GM12878 (cell line): ENCODE data around the gene WASF2.

Experiments
- CBX3 ChIP-seq: fragments of 200-600 bp; sonication (generic); IDR thresholded peaks from 2 replicates; pipeline ENCODE4 v1.6.1; 2016; ENCODE audit warnings: low read depth, borderline replicate concordance
- CTCF ChIP-seq, 3 experiments: IDR thresholded peaks in 2 of 3; conservative IDR thresholded peaks in 1 of 3; 2 replicates each; pipeline ENCODE4 v1.5.1; 2011; ENCODE audit warnings: low read depth in 3 of 3, low read length in 3 of 3, mild to moderate bottlenecking in 3 of 3, control low read depth in 2 of 3, moderate library complexity in 2 of 3, inconsistent platforms in 1 of 3, mixed read lengths in 1 of 3; ENCODE audit not compliant: control insufficient read depth in 2 of 3, insufficient read depth in 1 of 3; ENCODE audit errors: extremely low read depth in 1 of 3

GRCh38 chr1:27504588-27505419, 14.8 kb upstream of the WASF2 start:
- TF ChIP-seq CTCF (IDR thresholded peaks at IDR 0.05 in 2 of 3, conservative IDR thresholded peaks at IDR 0.05 in 1 of 3; ENCODE audit: control insufficient read depth in 2 of 3, extremely low read depth in 1 of 3, insufficient read depth in 1 of 3, low read depth in 3 of 3, low read length in 3 of 3) (no peak), CBX3 (no peak)
